HFFc6 (cell line): Measurements from ENCODE around the gene NTN1. TPM values are rescaled to one million over a fixed set of nuclear protein-coding genes. Genes with fewer than 3 reads are reported as not detected.

Experiments used
- DNase-seq: peaks from one replicate; pipeline ENCODE4 v3.0.0-alpha.2; 2018
- H3K27ac Mint-ChIP-seq: 2 replicates; pipeline ENCODE4 v1.8.0; 2020; ENCODE audit warnings: mild to moderate bottlenecking, mixed read lengths
- H3K27me3 Mint-ChIP-seq: 2 replicates; pipeline ENCODE4 v1.8.0; 2021; ENCODE audit warnings: mild to moderate bottlenecking, moderate library complexity, mixed read lengths; ENCODE audit not compliant: insufficient read depth
- H3K36me3 Mint-ChIP-seq: 2 replicates; pipeline ENCODE4 v1.8.0; 2021; ENCODE audit warnings: low read depth, mixed read lengths
- H3K4me1 Mint-ChIP-seq: 2 replicates; pipeline ENCODE4 v1.8.0; 2020; ENCODE audit warnings: low read depth, mixed read lengths
- H3K4me3 Mint-ChIP-seq: 2 replicates; pipeline ENCODE4 v1.8.0; 2020; ENCODE audit warnings: mild to moderate bottlenecking, moderate library complexity, mixed read lengths
- H3K9me3 Mint-ChIP-seq: 2 replicates; pipeline ENCODE4 v1.8.0; 2020; ENCODE audit warnings: mild to moderate bottlenecking, mixed read lengths
- CTCF ChIP-seq: fragments of 200-600 bp; sonication (generic); IDR thresholded peaks from 2 replicates; pipeline ENCODE4 v1.5.0; 2021; ENCODE audit warnings: antibody characterized with exemption, mild to moderate bottlenecking
- total RNA-seq, 6 experiments: library from RNA; stranded (reverse); fragmentation: NEBNext Ultra II Directional; extraction: Animal tissue kit (Norgen Biotek cat#: 25700); gene quantifications; 2 replicates in 1 of 6; 3 replicates in 5 of 6; pipeline ENCODE4 v1.2.3, GENCODE V29; 2021

NTN1 gene
- total RNA-seq, 6 experiments from 2014 or later, result not detected

- DNase-seq, result no peak
- H3K36me3 Mint-ChIP-seq, result peaks cover 7% of the 10 kb centered on the region; the same call in 1 of the 2 replicates
- H3K27ac Mint-ChIP-seq, result no peak overlapping the region
- peaks cover 59% of the 10 kb centered on the region for H3K9me3 Mint-ChIP-seq
- H3K27me3 Mint-ChIP-seq, result peaks cover 2% of the 10 kb centered on the region; the same call in 1 of the 2 replicates
- no peak for TF ChIP-seq CTCF
- no peaks in the 10 kb centered on the region for H3K4me1 Mint-ChIP-seq
- H3K4me3 Mint-ChIP-seq, result no peak overlapping the region
Measured at GRCh38 chr17:9173386-9173983, 152.2 kb downstream of the NTN1 start.

GRCh38 chr17:9174312-9174711 is 153.0 kb downstream of the NTN1 start:
- no peak for DNase-seq
- no peak overlapping the region for H3K4me3 Mint-ChIP-seq
- TF ChIP-seq CTCF, result no peak
- H3K27ac Mint-ChIP-seq, result no peak overlapping the region
- peaks cover 56% of the 10 kb centered on the region for H3K9me3 Mint-ChIP-seq
- H3K27me3 Mint-ChIP-seq, result peaks cover 2% of the 10 kb centered on the region; the same call in 1 of the 2 replicates
- H3K4me1 Mint-ChIP-seq, result no peaks in the 10 kb centered on the region
- H3K36me3 Mint-ChIP-seq, result peaks cover 7% of the 10 kb centered on the region; the same call in 1 of the 2 replicates

GRCh38 chr17:9174779-9175574 is 153.7 kb downstream of the NTN1 start:
- Mint-ChIP-seq H3K4me1 (no peaks in the 10 kb centered on the region), H3K27ac (no peak overlapping the region), H3K4me3 (no peak overlapping the region), H3K27me3 (peaks cover 2% of the 10 kb centered on the region; the same call in 1 of the 2 replicates), H3K36me3 (peaks cover 7% of the 10 kb centered on the region; the same call in 1 of the 2 replicates), H3K9me3 (peaks cover 57% of the 10 kb centered on the region)
- no peak for TF ChIP-seq CTCF
- DNase-seq, result no peak

GRCh38 chr17:9175700-9176467 is 154.6 kb downstream of the NTN1 start:
- DNase-seq, result no peak
- Mint-ChIP-seq H3K4me3 (no peak overlapping the region), H3K27ac (no peak overlapping the region), H3K27me3 (peaks cover 2% of the 10 kb centered on the region; the same call in 1 of the 2 replicates), H3K4me1 (no peaks in the 10 kb centered on the region), H3K9me3 (peaks cover 52% of the 10 kb centered on the region), H3K36me3 (peaks cover 7% of the 10 kb centered on the region; the same call in 1 of the 2 replicates)
- no peak for TF ChIP-seq CTCF

GRCh38 chr17:9177212-9177611 is 155.9 kb downstream of the NTN1 start:
- Mint-ChIP-seq H3K27ac (no peak overlapping the region), H3K27me3 (peaks cover 2% of the 10 kb centered on the region; the same call in 1 of the 2 replicates), H3K9me3 (peaks cover 52% of the 10 kb centered on the region), H3K4me3 (no peak overlapping the region), H3K36me3 (no peaks in the 10 kb centered on the region), H3K4me1 (no peaks in the 10 kb centered on the region)
- DNase-seq, result no peak
- no peak for TF ChIP-seq CTCF
